ENCODE results near the gene MCCC1. TPM values are rescaled to one million over a fixed set of nuclear protein-coding genes. Genes with fewer than 3 reads are reported as not detected.
A peak's percentile ranks its signal among the peaks of the same experiment; 100 is the strongest.

Gene MCCC1
- total RNA-seq, 1 experiment from 2014 or later: 52.6 TPM

- DNase-seq: peak; percentile 25 to 64
- intact Hi-C loops (cut with micrococcal nuclease; ENCODE audit: unreplicated experiment): no loop called here
- H4K20me1 ChIP-seq (ENCODE audit: insufficient read depth): no peaks in the 10 kb centered on the region
- no TSS peak for BruUV-seq (replicated peaks)
- H3K4me2 ChIP-seq: no peak overlapping the region
- no peaks in the 10 kb centered on the region for H3K9me2 ChIP-seq (ENCODE audit: insufficient read depth)
- ChIA-PET CTCF (no interaction called here), POLR2A (ENCODE audit: unreplicated experiment) (interaction anchor here (0.6 kb wide), 1 partner anchor 42 kb away, joined by 5 read pairs; no protein-coding TSS in a partner anchor)
- no peaks in the 10 kb centered on the region for H3K79me2 ChIP-seq (ENCODE audit: low read depth)
- H3K27ac ChIP-seq: no peak overlapping the region
- TF ChIP-seq EZH2 (IDR thresholded peaks at IDR 0.05; ENCODE audit: low read depth) (no peak), CTCF (conservative IDR thresholded peaks at IDR 0.05) (no peak)
- H3F3A ChIP-seq (ENCODE audit: insufficient read depth, low read depth): no peaks in the 10 kb centered on the region; the same call in 1 of the 2 replicates
- no peaks in the 10 kb centered on the region for H3K9me3 ChIP-seq (ENCODE audit: insufficient read depth, low read depth)
- no peak overlapping the region for H2AFZ ChIP-seq
- H3K4me3 ChIP-seq: no peak overlapping the region
- H3K36me3 ChIP-seq (ENCODE audit: low read depth): no peaks in the 10 kb centered on the region
- H3K27me3 ChIP-seq (ENCODE audit: insufficient read depth, low read depth): no peaks in the 10 kb centered on the region
- H3K4me1 ChIP-seq (replicated peaks; ENCODE audit: insufficient read depth): no peaks in the 10 kb centered on the region
Measured at GRCh38 chr3:182989566-182989965, 109.7 kb downstream of the MCCC1 start.

- Histone ChIP-seq H3K27ac (no peak overlapping the region), H4K20me1 (ENCODE audit: insufficient read depth) (no peaks in the 10 kb centered on the region), H3K27me3 (ENCODE audit: insufficient read depth, low read depth) (no peaks in the 10 kb centered on the region), H3K4me3 (no peak overlapping the region), H3K36me3 (ENCODE audit: low read depth) (no peaks in the 10 kb centered on the region), H3K79me2 (ENCODE audit: low read depth) (no peaks in the 10 kb centered on the region), H2AFZ (no peak overlapping the region), H3K9me3 (ENCODE audit: insufficient read depth, low read depth) (no peaks in the 10 kb centered on the region), H3K4me1 (replicated peaks; ENCODE audit: insufficient read depth) (0 out of 2 replicates have a peak, but pooled peaks cover 4% of the 10 kb centered on the region), H3K9me2 (ENCODE audit: insufficient read depth) (no peaks in the 10 kb centered on the region), H3F3A (ENCODE audit: insufficient read depth, low read depth) (peaks cover 8% of the 10 kb centered on the region; the same call in 1 of the 2 replicates), H3K4me2 (no peak overlapping the region)
- intact Hi-C loops (cut with micrococcal nuclease; ENCODE audit: unreplicated experiment): no loop called here
- DNase-seq: no peak
- TF ChIP-seq CTCF (conservative IDR thresholded peaks at IDR 0.05) (no peak), EZH2 (IDR thresholded peaks at IDR 0.05; ENCODE audit: low read depth) (no peak)
- no TSS peak for BruUV-seq (replicated peaks)
- ChIA-PET CTCF (no interaction called here), POLR2A (ENCODE audit: unreplicated experiment) (no interaction called here)
Measured at GRCh38 chr3:182986021-182986420, 113.3 kb downstream of the MCCC1 start.

- no peak for DNase-seq
- H3K27ac ChIP-seq: no peak overlapping the region
Measured at GRCh38 chr3:182983876-182984275, 115.4 kb downstream of the MCCC1 start.

More at GRCh38 chr3:182983876-182984275, 115.4 kb downstream of the MCCC1 start:
- intact Hi-C loops (cut with micrococcal nuclease; ENCODE audit: unreplicated experiment): no loop called here
- Histone ChIP-seq H2AFZ (no peak overlapping the region), H3K4me3 (no peak overlapping the region), H3K27me3 (ENCODE audit: insufficient read depth, low read depth) (no peaks in the 10 kb centered on the region), H3K4me1 (replicated peaks; ENCODE audit: insufficient read depth) (peaks cover 10% of the 10 kb centered on the region), H3F3A (ENCODE audit: insufficient read depth, low read depth) (peaks cover 10% of the 10 kb centered on the region), H4K20me1 (ENCODE audit: insufficient read depth) (peaks cover 6% of the 10 kb centered on the region; the same call in 1 of the 2 replicates), H3K9me2 (ENCODE audit: insufficient read depth) (no peaks in the 10 kb centered on the region), H3K4me2 (no peak overlapping the region), H3K36me3 (ENCODE audit: low read depth) (no peaks in the 10 kb centered on the region), H3K9me3 (ENCODE audit: insufficient read depth, low read depth) (no peaks in the 10 kb centered on the region), H3K79me2 (ENCODE audit: low read depth) (peaks cover 10% of the 10 kb centered on the region)
- no TSS peak for BruUV-seq (replicated peaks)
- TF ChIP-seq EZH2 (IDR thresholded peaks at IDR 0.05; ENCODE audit: low read depth) (no peak), CTCF (conservative IDR thresholded peaks at IDR 0.05) (no peak)
- ChIA-PET CTCF (no interaction called here), POLR2A (ENCODE audit: unreplicated experiment) (interaction anchor here (0.6 kb wide), 1 partner anchor 13 kb away, joined by 8 read pairs; no protein-coding TSS in a partner anchor)

All from PC-9 (cell line).